GM13977 (cell line): Measurements from ENCODE around the gene USP25.

Experiments
- DNase-seq: peaks from one replicate; pipeline ENCODE4 v3.0.0; 2012; ENCODE audit warnings: low spot score
- in situ Hi-C: fragments of 300-500 bp; cut with MboI; formaldehyde crosslinking; loops from one replicate; pipeline ENCODE4 v1.12.0; 2022; ENCODE audit warnings: low sequenced_read_pairs, low pct_unique_long_range_greater_than_20kb, mixed read lengths, inconsistent platforms; ENCODE audit not compliant: unreplicated experiment
- TF ChIP-seq, protein P1 (sequence below): IDR thresholded peaks from 2 replicates; pipeline ENCODE4 v1.5.1; 2012; ENCODE audit warnings: mild to moderate bottlenecking, control low read depth; ENCODE audit not compliant: insufficient read depth; ENCODE audit errors: extremely low read depth, missing control alignments

Gene USP25

DNA sequence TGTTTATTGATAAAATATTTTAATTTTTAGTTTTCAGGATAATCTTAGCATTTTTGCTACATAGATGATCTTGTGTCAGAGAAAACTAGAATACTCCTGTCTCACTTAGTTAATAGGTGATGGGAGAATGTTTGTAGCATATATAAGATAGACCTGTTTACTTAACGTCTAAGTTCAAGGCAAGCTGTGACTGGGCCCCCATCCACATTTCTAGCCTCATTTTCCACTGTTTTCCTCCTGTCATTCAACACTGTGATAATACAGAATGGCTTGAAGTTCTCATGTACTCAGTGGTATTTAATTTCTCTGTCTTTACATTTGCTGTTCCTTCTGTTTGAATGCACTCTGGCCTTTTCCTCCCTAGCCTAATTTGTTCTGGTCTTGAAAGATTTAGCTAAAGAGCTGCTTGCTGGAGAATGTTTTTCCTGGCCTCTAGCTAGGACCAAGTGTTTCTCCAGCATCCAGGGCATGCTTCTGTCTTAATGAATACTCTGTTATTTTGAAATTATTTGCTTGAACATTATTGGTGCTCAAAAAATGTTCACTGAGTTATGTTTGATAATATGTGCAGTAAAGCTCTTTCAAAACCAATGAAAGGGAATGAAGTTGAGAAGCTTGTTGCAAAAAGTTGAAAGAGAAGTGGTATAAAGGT, 37.3 kb downstream of the USP25 start:
- TF ChIP-seq, protein P1, sequence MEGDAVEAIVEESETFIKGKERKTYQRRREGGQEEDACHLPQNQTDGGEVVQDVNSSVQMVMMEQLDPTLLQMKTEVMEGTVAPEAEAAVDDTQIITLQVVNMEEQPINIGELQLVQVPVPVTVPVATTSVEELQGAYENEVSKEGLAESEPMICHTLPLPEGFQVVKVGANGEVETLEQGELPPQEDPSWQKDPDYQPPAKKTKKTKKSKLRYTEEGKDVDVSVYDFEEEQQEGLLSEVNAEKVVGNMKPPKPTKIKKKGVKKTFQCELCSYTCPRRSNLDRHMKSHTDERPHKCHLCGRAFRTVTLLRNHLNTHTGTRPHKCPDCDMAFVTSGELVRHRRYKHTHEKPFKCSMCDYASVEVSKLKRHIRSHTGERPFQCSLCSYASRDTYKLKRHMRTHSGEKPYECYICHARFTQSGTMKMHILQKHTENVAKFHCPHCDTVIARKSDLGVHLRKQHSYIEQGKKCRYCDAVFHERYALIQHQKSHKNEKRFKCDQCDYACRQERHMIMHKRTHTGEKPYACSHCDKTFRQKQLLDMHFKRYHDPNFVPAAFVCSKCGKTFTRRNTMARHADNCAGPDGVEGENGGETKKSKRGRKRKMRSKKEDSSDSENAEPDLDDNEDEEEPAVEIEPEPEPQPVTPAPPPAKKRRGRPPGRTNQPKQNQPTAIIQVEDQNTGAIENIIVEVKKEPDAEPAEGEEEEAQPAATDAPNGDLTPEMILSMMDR = no peak
- in situ Hi-C loops = no loop called here
- no peak for DNase-seq

DNA sequence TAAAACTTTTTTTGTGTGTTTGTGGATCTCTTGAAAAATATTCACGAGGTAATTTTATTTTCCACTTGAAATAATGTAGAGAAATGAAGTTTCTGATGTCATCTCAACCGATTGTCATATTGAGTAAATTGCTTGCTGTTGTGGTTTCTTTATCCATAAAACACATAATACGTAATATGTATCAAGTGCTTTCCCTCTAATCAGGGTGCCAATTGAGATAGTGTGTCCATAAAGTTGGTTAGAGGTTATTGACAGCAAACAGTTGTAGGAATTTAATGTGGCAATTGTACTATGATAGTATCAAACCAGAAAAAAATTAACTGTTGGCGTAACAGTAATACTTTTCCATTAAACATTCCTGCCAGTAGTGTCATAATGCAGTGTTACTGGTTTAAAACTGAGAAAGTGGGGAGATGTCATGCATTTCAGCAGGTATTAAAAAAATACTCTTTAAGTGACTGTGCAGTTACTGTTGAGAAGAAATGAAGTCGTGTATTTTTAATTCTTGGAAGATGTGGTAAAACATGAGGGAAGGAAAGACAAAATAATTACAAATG, 38.3 kb downstream of the USP25 start:
- TF ChIP-seq, protein P1 = no peak

DNA sequence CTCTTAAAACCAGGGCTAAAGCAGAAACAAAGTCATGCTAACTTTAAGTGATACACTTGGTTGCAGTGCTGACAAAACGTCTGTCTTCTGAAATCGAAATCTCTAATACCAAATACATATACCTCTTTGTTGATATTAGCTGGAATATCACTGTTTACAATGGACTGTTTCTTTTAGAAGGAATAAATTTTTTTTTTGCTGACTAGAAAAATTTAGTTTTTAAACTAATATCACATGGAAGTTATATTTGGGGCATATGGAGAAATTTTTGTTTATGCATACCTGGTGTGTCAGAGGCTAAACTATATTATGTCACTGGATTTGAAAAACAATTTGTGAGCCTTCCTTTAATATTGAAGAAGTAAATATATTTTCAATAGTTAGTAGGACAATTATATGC, 39.1 kb downstream of the USP25 start:
- TF ChIP-seq, protein P1 = no peak

More for the DNA sequence above, 38.3 kb downstream of the USP25 start:
- in situ Hi-C loops = no loop called here
- DNase-seq = no peak

DNA sequence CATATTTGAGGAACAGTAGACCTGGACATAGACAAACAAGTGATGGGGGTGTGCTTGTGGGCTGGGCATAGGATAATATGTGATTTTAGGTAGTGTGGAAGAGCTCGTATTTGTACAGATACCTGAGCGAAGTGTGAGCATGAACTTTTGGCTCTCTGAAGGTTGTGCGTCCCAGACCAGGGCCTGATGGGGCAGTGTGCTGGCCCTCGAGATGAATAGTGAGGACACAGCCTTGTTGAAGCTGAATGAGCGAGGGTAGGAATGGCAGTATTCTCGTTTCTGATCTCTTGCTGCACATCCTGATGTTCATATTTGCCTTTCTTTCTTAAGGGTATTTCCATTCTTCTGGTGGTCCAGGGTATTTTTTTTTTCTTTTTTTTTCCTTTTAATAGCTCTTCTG, 41.5 kb downstream of the USP25 start:
- TF ChIP-seq, protein P1 = no peak
- in situ Hi-C loops = no loop called here
- DNase-seq = no peak

More for the DNA sequence above, 39.1 kb downstream of the USP25 start:
- DNase-seq = no peak
- in situ Hi-C loops = no loop called here

DNA sequence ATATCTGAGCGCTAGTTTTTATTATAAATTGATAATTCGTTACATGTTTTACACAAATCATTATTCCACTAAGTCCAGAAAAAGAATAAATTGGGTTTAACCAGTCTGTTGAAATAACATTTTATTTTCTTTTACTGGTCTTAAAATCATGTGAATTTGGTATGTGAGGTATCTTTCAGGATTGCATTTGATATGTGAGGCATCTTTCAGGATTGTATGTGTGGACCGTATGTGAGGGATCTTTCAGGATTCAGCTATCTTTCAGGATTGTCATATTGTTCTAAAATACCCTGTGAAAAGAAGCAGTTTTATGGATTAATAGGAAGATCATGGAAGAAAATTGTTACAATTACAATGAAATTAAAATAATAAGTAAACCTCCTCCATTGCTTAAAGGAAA, 42.9 kb downstream of the USP25 start:
- TF ChIP-seq, protein P1 = no peak
- no peak for DNase-seq
- in situ Hi-C loops = no loop called here

DNA sequence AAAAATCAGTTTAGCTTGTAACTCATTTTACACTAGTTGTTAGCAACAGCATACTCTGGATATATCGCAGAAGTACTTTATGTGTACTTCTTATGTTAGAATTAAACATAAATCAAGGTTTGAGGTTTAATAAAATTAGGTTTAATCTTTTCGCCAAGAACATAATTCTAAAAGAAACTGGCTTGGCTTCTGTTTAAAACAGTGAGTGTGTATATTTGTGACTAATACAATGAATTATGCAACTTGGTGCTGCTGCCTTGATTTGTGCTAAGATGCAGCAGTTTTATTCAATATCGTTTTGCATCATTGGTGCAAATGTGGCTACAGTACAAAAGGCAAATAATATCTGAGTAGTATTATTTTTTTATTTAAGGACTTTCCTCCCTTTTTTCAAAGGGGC, 44.8 kb downstream of the USP25 start:
- no peak for DNase-seq
- in situ Hi-C loops = no loop called here
- TF ChIP-seq, protein P1 = no peak
